Hippocampal formation (tissue), 2 donors: ENCODE measurements around the gene PKHD1.

Source experiments
- DNase-seq, 2 donors: peaks; one replicate each; lab custom pipeline; 2025; lab: John Stamatoyannopoulos, UW

PKHD1 gene

DNA sequence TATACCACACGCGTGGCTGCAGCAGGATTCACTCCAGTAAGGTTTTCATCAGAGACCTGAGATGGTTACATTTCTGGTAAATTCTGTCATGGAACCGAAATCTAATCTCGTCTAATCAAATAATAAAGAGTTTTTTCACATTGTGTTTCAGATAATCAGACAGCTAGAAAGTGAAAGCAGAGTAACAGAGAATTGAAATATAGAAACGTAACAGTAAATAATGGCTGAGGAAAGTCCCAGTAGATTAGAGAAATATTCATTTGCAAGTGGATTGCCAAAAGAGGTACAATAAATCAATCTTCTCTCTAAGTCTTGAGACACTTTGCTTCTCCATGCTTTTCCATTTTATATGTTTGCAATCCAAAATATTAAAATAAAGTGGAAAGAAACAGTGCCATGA is 42.4 kb downstream of the PKHD1 start:
- DNase-seq: no peak

DNA sequence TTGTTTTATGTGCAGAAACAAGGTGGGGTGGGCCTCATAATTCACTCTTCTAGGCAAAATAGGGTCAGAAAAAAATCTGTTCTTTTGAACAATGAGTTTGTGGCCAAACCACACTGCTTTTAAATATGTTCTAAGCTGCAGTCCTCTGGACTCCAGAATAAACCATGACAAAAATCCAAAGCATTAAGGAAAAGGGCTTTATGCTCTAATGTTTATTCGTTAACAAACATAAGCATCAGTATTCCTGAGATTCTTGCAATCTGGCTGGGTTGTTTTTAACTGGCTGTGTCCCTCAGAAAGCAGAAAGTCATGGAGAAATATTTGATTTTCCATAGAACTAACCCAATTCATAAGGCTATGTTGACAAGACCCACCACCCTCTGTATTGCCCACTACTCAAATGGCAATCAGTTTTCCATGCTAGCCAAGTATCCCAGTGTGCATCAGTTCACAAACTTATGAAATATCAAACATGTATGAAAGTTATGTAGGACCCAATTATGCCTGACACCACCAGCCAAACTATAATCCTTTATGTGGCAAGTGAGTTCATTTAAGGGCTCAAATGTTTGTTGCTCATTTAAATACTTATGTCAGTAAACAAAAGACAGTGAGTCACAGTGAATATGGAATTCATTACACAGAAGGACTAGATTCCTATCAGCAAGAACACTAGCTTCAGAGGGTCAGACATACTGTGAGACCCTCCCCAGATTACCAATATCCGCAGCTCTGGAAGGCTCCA is 45.1 kb downstream of the PKHD1 start:
- no peak for DNase-seq

DNA sequence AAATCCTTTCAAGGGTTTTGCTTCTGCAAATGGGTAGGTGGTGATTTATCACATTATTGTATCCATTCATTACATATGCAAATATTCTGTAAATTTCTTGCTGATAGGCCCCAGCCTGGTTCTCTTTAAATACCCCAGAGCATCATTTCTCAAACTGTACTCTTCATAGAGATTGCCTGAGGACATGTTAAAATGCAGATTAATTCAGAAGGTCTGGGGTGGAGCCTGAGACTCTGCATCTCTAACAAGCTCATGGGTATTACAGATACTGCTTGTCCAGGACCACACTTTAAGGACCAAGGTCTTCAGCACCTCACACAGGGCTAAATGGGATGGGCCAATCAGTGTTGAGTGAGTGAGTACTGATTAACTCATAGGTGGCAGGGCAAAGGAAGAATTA is 46.3 kb downstream of the PKHD1 start:
- DNase-seq: no peak

DNA sequence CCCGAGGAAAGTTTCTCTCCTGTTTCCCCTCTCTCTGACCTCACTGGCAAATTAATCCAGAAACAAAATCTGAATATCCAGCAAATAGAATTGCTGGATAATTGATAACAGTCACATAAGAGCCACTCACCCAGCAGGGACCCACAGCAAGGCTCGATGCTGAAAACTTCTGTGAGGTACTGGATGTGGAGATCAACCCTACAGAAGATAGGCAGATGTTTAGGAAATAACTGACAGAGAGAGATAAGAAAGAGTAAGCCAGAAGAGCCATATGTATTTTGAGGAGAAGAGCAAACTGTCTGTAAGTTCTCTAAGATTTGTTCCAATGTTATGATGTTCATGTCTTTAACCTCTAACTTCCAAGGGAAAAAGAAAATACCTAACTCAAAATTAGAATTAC is 59.7 kb downstream of the PKHD1 start:
- no peak for DNase-seq

DNA sequence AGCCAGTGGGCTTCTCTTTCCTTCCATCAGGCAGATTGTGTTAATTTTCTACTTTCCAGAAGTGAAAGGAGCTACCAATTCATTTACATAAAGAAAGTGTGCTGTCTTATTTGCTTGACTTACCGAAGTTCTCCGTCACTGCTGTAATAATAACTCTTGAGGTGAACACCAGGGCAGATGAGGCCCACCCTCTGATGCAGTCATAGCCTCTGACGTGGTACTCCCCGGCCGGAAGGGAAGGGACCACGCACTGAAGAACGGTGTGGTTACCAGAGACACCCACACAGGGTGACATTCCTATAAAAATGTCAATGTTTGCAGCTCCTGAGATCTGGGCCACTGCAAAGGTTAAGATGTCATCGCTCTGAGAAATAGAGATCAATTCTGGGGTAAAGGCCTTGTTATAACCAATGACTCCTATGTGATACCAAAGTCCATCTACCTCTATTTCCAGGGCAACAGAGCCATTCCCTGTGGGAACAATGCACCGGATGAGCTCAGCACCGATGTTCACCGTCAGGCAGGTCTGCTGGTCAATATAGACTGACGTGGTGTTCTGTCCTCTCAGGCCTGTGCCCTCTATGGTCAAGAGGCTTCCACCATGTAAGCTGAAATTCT is 62.9 kb downstream of the PKHD1 start:
- DNase-seq: no peak

DNA sequence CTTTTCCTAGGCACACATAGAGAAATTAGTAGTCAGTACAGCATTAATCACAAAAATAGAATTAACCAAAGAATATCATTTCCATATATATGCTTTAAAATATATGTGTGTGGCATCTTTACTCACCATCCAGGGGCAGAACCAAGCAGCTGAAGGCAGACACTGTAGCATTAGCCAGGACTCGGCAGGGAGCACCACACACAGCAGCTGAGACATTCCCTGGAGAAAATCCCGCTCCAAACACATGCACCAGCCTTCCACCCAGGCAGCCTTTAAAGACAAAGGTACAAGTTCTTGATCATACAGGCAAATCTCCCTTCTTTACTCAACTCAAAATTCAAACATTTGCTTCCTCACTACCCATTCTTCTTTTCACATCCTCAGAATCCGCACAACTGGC is 64.7 kb downstream of the PKHD1 start:
- no peak for DNase-seq

DNA sequence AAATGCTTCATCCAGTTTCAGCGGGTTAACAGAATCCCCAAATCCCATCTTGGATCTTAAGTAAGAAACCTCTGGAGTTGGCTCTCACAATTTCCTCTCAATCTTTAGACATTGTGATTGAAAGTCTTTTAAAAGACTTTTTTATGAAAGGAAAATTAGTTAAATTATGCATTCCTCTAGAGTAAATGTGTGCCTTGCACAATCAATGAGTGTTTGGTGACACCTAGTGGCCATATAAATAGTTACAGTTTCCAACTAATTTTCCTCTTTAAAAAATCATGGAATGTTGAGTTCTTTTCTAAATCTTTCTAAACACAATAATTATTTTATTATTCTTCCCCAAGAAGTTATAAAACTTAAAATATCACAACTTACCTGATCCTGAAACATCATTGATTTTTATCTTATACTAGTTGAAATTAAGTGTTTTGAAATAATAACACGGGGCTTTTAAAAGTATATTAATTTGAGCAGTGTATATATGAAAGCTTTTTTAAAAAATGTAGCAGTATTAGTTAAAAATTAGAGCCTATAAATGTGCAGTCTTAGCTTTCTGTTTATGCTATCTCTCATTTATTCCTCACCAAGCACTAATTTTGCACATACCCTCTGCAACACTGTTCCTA is 66.4 kb downstream of the PKHD1 start:
- DNase-seq: peak in 1 of 2 donors; percentile 58

DNA sequence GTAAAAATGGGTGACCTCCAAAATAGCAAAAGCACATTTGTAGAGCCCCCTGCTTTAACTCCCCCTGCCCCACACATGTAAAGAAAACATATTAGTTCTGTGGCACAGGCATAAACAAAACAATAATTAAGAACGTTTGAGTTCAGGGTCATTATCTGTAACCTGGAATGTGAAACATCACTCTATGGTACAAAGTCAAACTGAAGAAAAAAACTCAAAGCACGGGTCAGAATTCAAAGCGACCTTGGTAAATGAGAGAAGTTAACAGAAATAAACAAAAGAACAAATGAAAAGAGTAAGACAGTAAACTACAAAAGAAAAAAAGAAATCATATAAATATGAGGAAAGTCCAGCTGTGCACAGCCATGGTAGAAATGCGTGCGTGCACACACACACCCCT is 67.5 kb downstream of the PKHD1 start:
- no peak for DNase-seq

DNA sequence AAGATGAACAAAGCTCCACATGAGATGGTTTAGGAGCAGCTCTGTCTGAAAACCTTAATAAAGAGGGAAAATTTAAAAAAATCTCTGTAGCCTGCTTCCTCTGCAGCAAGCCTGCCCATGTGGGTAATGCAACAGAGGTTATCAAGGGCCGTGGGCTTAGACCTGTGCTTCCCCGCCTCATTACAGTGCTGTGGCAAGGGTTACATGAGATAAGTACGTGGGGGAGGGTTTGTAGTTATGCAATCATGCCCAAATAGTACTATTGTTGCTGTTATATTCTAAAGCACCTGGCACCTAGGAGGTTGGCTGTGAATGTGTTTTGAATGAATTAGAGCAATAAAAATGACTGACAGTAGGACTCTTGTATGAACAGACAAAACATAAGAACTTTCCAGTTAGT is 68.3 kb downstream of the PKHD1 start:
- no peak for DNase-seq

DNA sequence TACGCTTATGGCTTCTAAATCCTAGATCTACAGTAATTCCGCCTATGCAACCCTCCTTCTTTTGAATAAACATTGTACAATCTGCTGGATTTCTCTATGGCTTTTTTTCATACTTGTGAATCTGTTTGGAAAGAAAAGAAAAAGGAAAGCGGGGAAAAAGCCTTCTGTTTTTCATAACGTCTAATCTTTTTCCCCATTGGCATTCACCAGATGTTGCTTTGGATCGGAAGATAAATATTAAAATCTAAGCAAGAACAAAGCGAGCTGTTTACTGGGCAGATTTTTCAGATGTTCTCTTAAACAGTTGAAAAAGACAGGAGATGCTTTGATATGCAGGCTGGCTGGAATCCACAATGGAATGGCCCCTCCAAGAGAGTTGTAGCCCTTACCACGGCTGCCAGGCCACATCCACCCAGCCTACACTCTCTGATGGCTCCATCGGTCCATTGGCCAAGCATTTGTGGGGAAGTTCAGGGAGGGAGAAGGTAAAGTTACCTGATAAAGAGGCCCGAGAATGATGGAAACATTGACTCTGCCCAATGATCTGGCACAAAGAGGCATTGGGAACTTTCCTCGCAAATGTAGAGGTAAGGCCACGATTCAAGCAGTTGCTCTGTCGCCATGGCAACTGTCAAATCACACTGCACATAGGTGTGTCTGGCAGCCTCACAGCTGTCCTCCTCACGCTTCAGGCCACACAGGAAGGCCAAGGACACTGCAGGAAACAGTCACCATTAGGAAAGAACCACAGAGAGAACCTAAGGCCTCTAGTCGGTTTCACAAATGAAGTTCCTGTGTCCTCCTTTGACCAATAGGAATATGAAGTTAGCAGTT is 70.3 kb downstream of the PKHD1 start:
- DNase-seq: no peak

DNA sequence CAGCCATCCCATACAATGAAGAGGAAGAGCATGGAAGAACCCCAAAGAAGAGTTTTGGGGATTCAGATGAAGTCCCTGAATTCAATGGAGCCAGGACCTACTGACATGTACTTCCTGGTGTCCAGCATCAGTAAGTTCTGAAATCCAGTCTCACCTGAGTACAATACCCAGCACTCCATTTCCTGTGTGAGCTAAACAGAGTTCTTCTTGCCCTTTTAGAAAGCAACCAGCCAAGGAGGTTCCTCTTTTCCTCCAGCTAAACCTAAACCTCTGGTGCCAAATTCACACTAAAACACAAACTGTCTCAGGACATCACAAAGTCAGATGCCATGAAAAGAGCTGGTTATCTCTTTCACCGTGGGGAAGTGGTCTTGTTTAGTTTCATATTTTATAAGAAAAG is 71.5 kb downstream of the PKHD1 start:
- no peak for DNase-seq

DNA sequence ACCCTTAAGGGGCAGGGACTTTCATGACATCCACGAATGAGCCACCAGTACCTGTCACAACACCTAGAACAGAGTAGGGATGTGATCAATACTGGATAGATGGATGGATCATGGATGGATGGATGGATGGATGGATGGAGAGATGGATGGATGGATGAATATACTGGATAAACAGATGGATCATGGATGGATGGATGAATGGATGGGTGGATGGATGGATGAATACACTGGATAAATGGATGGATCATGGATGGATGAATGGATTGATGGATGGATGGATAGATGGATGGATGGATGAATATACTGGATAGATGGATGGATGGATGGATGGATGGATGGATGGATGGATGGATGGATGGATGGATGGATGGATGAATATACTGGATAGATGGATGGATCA is 73.0 kb downstream of the PKHD1 start:
- DNase-seq: no peak

DNA sequence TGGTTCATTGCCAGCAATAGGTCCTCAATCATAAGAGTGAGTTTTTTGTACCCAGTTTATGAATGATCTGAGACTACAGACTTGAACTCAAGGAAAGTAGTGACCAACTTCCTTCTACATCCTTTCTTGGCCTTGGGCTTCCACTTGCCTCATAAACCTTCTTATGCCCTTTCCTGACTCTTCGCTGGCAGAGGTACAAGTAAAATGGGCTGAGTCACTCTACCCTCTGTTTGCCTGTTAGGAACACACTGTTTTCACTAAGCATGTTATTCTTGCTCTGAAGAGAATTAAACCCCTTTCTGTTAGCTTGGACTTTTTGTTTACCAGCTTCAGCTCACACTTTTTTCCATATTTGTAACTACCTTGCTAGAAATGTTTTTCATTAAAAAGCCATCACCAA is 74.4 kb downstream of the PKHD1 start:
- DNase-seq: no peak

DNA sequence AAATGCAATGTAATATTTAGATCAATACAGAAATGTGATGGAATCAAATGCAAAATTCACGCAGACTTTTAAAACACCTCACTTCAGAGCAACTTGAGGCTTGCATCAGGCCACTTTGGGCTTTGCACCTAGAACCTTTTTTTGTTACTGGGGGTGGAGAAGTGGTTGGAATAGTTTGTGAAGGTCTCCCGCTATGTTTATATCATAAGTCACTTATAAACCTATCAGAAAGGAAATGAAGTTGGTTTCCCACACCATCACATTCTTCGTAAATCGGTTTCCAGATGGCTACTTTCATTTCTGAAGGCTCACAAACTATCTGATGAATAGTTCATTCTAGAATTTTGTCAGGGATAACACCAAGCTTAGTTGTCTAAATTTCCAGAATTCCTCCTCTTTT is 74.8 kb downstream of the PKHD1 start:
- no peak for DNase-seq

DNA sequence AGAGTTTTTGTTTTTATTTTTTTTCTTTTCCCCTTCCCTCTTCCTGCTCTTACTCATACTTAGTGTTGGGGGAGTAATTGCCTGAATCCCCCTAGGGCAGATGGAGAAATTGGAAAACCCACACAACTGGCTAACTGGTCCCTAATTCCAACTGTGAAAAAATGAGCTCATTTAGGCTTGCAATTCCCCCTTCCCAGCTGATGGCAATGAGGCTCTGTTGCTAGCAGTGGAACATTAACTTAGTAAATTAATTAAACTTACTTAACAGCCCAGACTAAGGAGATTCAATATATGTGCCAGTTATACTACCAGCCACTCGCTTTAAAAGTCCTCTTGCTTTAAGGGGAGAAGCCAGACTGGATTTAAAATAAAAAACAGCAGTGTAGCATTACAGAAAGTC is 76.6 kb downstream of the PKHD1 start:
- DNase-seq: no peak

DNA sequence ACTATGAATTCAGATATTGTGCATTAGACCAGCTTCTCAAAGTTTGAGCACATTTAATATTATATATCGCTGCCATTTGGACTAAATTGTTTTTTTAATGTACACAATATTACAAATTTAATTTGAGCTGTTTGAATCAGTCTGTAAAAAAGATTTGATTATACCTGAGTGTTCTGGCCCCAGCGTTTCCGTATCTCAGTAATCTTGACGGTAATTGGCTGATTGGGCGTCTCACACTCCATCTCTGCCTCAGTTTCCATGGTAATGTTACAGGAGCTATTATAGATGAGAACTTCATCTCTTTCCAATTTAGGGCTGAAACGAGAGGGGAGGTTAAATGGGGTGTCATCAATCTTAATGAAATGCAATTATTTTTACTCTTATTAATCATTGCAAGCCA is 77.3 kb downstream of the PKHD1 start:
- no peak for DNase-seq

DNA sequence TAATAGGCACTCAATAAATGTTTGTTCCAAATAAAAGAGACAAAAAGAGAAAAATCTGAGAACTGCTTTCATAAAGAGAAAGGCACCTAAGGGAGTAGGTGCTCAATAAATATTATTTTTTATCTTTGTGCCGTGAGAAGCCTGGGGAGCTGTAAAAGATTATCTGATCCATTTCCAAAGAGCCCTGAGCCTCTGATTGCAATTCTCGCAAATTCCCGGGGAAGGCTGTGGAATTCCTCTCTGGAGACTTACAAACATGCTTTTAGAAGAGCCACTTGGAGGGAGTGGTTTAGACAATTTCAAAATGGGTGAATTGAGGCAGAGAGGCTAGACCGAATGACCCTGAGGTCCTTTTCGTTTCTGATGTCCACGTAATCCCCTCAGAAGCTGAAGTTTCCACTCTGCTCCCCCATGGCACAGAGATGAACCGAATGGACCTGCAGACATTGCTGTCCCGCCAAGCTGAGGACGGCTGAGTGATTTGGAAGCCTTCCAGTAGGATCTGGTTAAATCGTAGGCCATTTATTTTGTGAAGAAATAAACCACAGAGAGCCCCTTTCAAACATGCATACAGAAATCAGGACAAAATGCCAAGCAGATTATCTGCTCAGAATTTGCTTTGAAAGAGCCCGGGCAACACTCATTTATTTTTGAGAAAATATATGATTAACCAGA is 77.8 kb downstream of the PKHD1 start:
- no peak for DNase-seq

DNA sequence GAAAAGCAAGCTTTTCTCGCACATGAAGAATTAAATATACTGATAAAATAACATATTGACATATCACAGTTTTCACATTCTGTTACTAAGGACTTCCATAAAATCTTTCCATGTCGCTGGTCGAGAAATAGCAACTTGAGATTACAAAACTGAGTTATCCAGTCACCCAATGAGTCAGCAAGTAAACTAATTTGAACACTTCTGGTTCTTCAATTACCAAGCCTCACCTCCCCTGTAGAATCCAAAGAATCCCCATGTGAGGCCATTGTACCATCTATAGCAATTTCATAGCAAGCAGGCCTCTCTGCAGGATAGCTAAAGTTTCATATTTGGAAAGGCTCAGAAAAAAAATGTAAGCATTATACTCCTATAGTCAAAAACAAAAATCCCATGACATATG is 87.3 kb downstream of the PKHD1 start:
- DNase-seq: no peak

DNA sequence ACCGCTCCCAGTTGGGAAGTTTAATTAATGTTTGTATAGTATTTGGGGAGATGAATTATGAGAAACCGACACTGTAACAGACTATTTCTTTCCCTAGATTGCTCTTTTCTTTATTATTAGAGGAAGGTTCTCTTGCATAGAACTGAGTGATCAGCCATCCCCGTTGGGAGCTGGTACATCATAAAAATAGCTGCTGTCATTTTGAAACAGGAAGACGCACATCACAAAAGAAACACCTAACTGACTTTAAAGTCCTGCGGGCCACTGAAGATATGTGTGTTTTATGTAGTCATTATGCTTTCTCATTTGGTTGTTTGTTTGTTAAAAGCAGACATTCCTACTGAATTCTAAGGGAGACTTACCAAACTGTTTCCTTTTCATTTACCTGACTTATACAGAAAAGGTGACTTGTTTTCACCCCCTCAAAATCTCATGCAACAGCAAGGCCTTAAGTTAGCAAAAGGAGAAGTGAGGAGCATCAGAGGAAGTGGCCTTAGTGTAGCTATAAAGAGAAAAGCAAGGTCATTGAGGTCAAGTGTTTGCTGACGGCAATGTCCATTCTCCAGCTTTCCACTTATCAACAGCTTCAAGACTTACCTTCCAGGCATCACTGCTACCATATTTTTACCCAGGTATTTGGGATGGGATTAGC is 91.0 kb downstream of the PKHD1 start:
- no peak for DNase-seq

DNA sequence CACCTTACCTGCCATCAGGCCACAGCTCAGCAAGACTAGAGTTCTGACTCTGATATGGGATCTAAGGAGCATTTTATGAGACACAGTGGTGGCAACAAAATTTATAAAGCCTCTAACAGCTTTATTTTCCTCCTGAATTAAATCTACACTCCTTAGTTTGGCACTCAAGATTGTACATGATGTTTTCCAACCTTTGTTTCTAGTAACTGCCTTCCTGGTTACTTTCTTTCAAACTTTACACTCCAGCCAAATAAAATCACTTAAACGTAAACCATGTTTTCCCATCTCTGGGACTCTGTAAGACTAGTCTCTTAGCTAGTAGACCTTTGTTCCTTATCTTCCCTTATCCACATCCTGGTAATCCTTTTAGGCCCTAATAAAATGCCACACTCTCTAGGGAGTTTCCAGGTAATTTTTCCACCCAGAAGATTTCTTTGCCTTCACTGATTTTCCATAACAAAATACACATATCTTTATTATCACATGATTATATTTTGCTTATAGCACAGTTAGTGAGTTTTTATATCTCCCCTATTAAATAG is 92.1 kb downstream of the PKHD1 start:
- DNase-seq: no peak

DNA sequence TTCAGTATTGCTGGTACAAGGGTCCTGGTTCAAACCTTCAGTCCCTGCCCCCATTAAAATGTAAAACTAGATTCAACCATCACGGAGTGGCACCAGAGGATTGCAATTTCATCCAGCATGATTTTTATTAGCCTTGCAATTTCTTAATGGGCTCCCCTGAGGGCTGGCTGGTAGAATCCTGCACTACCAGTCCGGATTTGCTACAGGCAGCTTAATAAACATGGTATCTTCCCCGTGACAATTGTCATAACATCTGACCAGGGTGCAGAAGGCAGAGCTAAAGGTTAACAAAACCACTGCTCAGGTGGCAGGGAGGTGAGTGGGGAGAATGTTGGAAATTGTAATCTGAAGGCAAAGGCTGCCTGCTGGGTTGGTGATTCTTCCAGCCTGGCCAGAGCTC is 94.5 kb downstream of the PKHD1 start:
- no peak for DNase-seq
